Measurements from ENCODE around the gene CSTF3.

The CSTF3 gene

DNA sequence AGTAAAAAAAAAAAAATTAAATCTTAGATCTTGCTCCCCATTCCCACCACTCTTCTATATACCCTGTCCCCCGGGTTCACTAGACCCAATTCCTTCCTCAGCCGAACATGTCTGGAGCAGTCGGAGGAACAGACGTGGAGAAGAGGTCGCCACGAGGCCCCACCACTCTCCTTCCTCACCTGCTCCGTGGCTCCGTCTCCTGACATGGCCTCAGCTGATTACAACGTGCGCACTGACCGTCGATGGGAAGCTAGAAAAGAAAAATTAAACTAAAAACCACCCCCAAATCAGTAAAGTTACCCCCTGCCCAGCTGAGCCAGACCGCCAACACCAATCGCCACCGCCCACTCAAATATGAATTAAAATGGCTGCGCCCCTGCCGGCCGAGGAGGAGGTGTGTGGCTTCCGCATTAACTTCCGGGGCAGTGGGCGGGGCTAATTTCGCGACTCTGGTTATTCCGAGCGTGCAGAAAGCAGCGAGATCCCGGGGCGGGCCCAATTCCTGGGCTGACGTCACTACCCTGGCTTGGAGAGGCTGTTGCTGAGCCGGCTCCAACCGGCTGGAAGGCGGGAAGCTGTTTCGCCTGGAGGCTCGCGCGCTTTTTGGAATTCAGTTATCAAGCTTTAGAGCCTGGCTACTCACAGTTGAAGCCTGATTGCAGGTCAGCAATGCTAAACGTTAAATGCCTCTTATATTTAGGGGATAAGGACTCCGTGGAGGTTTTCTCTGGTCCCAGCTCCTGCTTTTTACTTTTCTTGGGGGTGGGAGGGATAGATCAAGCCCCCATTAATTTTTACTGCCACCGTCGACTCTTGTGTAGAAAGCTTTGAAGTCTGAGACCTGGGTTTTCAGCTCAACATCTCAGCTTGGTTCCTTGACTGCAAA lies at the start of gene CSTF3:
Gene CSTF3 (minus strand): TSS at position 361 of the 886 bp plus-strand sequence. CDS start 155 bp downstream, at position 206.
- peak within 1 kb of the TSS; percentile 96 for H3K4me3 ChIP-seq (ENCODE audit: low read depth, low read length)
- DNase-seq (ENCODE audit: low read depth), result peak; percentile 83
- TF ChIP-seq, protein P1, sequence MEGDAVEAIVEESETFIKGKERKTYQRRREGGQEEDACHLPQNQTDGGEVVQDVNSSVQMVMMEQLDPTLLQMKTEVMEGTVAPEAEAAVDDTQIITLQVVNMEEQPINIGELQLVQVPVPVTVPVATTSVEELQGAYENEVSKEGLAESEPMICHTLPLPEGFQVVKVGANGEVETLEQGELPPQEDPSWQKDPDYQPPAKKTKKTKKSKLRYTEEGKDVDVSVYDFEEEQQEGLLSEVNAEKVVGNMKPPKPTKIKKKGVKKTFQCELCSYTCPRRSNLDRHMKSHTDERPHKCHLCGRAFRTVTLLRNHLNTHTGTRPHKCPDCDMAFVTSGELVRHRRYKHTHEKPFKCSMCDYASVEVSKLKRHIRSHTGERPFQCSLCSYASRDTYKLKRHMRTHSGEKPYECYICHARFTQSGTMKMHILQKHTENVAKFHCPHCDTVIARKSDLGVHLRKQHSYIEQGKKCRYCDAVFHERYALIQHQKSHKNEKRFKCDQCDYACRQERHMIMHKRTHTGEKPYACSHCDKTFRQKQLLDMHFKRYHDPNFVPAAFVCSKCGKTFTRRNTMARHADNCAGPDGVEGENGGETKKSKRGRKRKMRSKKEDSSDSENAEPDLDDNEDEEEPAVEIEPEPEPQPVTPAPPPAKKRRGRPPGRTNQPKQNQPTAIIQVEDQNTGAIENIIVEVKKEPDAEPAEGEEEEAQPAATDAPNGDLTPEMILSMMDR (IDR thresholded peaks at IDR 0.05; ENCODE audit: low read depth, low read length, missing control alignments), result peak; percentile 12

DNA sequence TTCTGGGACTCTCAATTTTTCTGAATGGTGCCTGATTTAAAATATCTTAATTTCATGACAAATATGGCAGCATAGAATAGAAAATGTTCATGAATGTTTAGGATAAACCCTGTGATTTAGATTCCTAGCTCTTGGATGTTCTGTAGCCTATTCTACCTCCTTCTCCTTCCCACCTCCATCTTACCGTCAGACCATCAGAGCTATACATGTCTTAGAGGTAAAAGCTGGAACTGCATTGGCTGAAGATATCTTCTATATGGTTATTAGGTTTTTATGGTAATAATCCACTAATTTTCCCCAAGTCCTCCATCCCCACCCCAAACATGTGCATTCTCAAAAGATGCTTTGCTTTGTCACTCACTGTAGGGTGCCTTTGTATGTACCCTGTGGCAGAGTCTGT lies 46.9 kb upstream of the CSTF3 start:
- TF ChIP-seq, protein P1 (IDR thresholded peaks at IDR 0.05; ENCODE audit: low read depth, low read length, missing control alignments), result no peak
- no peak for DNase-seq (ENCODE audit: low read depth)
- H3K4me3 ChIP-seq (ENCODE audit: low read depth, low read length), result no peak overlapping the region

DNA sequence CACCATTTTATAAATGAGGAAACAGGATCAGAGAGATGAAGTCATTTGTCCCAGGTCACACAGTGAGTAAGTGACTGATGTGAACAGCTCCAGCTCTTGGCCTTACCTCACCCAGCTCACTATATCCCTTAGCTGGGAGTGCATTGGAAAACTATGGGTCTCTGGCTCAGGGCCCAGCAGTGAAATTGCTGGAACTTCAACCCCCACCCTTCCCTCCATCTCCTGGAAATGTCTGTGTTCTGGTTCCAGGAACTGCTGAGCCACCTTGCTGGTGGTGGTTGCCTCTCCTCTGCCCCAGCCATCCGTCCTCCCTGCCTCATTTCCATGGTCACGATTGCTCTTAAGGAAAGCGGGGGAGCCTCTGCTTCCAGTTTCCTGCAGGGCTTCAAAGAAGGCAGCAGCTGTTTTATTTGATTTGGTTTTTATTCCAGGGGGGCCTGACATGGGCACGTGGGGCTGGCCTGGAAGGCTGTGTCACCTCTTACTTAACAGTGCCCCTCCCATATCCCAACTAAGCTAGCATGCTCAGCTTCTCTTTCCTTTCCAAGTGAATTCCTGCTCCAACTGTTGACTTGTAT lies 46.2 kb upstream of the CSTF3 start:
- DNase-seq (ENCODE audit: low read depth), result no peak
- no peak overlapping the region for H3K4me3 ChIP-seq (ENCODE audit: low read depth, low read length)
- TF ChIP-seq, protein P1 (IDR thresholded peaks at IDR 0.05; ENCODE audit: low read depth, low read length, missing control alignments), result no peak

DNA sequence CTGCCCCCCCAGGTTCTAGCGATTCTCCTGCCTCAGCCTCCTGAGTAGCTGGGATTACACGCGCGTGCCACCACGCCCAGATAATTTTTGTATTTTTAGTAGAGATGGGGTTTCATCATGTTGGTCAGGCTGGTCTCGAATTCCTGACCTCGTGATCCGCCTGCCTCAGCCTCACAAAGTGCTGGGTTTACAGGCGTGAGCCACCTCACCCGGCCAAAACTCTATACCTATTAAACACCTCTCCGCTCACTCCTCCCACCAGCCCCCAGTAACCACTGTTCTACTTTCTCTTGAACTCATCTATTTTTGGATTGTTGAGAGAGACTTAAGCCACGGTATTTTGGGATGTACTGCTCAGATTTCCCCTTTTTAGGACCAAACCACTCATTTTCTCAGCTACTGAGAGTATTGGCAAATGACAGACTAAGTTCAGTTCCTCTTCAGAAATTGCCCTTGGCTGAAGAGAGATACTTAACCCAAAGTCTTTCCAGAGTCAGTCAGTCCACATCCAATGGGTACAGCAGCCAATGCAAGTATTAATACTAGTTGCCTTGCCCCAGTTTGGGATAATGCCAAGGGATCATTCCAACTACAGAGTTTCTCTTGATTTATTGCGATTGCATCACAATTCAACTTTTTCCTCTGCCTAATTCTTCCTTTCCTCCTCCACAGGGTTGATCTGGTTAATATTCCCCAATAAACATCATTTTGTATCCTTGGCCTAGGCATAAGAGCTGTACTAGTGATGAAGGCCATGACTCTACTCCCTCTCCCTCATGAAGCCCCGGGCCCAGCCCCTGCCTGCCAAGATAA lies 36.8 kb upstream of the CSTF3 start:
- TF ChIP-seq, protein P1 (IDR thresholded peaks at IDR 0.05; ENCODE audit: low read depth, low read length, missing control alignments), result no peak
- H3K4me3 ChIP-seq (ENCODE audit: low read depth, low read length), result no peak overlapping the region
- no peak for DNase-seq (ENCODE audit: low read depth)

DNA sequence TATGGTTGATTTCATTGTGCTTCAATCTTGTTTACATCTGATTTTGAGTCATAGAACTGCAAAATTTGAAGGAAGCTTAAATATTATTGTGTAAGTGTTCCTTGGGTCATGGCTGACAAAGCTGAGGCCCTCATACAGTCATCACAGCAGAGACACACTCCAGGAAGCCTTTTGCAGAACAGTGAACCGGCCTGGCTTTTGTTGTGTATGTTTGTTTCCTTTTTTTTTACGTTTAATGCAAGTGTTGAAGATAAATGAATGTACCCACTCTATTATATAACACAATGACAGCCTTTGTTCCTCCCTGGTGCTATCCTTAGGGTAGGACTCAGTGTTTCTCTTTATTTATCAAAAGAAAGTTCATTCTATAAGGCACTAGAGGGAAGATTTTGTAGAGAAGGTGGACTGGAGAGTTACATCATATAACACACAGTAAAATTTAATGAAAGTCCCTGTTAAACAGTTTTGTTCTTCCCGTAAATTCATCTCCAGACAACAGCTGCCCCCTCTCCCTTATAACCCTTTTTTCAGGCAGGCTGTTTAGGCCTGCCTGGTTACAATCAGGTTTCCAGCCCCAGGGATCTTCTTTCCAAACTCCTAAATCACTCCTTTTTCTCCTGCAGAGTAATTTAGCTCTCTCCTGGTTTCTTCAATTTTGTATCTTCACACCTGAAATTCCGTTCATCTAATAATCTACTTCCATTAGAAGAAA lies 34.3 kb upstream of the CSTF3 start:
- DNase-seq (ENCODE audit: low read depth), result no peak
- H3K4me3 ChIP-seq (ENCODE audit: low read depth, low read length), result no peak overlapping the region
- TF ChIP-seq, protein P1 (IDR thresholded peaks at IDR 0.05; ENCODE audit: low read depth, low read length, missing control alignments), result no peak

DNA sequence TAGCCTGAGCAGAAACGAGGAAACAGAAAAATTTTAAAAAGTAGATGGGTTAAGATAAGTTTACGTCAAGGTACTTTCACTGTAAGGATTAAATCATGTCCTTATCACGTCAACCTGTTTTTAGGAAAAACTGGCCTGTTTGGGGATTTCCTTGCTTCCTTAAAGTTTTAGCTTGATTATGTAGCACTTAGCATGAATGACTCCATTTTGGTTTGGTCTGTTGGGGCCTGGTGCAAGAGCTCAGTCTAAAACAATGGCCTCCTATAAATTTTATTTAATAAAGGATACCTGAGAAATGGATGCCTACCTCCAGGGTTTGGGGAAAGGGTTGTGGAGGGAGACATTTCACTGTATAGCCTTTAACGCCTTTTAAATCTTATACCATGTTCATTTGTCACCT lies 33.2 kb upstream of the CSTF3 start:
- H3K4me3 ChIP-seq (ENCODE audit: low read depth, low read length), result no peak overlapping the region
- DNase-seq (ENCODE audit: low read depth), result no peak
- TF ChIP-seq, protein P1 (IDR thresholded peaks at IDR 0.05; ENCODE audit: low read depth, low read length, missing control alignments), result no peak

All from GM12864 (cell line).